ENCODE results near the gene ENAH. TPM values are rescaled to one million over a fixed set of nuclear protein-coding genes. Genes with fewer than 3 reads are reported as not detected.

Gene ENAH
- polyA plus RNA-seq, 3 donors: 13.9 to 36.8 (median 18.8) TPM

DNA sequence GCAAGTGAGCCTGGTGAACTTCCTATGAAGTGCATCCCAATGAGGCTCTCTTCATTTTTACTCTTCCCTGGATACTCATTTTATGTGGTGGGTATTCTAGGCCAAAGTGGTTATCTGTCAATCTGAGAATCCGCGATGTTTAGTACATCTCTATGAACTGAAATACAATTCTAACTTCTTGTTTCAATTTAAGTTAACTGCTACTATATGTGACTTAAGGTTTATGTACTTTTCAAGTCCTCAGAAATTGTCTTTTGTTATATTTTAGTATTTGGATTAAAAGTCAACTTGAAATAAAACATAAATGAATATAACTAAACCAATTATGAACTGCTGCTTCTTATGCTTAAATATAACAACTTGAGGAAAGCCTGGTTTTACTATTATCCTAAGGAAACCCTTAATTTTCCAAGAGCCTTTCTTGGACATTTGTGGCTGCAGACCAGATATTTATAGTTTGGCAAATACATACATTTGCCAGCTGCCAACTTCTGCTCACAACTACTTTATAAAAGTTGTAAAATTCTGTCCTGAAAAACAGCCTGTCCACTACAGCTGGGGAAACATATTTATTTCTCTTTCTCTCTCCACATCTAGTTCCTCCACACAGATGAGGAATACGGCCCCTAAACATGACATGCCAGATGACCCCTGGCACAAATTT, 60.4 kb downstream of the ENAH start:
- H3K27ac ChIP-seq (ENCODE audit: low read depth, low read length): no peak overlapping the region
- WGBS, 3 donors: 72 to 83% (median 82%) methylated on average over 3 of the region's 3 CpGs

DNA sequence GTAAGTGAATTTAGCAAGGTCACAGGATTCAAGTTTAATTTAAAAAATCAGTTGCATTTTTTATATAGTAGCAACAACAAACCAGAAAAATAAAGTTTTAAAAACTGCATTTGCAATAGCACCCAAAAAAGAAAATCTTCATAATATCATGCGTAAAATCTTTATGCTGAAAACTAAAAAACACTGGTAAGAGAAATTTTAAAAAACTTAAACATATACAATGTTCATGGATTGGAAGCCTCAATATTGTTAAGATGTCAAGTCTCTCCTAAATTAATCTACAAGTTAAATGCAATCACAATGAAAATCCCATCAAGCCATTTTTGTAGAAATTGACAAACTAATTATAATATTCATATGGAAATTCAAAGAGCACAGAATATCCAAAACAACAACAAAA, 65.6 kb downstream of the ENAH start:
- no peak overlapping the region for H3K27ac ChIP-seq (ENCODE audit: low read depth, low read length)
- WGBS, 3 donors: 93 to 97% (median 97%) methylated on average over 1 of the region's 1 CpG

DNA sequence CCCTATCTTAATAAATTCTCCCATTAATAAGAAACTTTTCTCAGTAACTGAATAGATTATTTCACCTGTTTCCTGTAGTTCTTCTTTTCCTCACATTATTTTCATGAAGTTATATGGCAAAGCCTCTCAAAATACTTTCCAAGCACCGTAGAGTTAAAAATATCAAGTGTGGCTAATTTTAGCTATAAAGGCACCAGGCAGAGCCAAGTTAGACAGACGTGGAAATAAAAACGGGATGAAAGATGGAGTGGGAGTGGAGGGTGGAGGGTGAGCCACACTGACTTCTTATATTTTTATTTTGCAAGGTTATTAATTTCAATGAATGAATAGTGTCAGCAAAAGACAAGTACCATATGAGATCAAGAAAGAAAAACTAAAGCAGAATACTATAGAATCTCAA, 71.7 kb downstream of the ENAH start:
- 22 to 46% (median 37%) methylated on average over 3 of the region's 3 CpGs for WGBS, 3 donors
- no peak overlapping the region for H3K27ac ChIP-seq (ENCODE audit: low read depth, low read length)

DNA sequence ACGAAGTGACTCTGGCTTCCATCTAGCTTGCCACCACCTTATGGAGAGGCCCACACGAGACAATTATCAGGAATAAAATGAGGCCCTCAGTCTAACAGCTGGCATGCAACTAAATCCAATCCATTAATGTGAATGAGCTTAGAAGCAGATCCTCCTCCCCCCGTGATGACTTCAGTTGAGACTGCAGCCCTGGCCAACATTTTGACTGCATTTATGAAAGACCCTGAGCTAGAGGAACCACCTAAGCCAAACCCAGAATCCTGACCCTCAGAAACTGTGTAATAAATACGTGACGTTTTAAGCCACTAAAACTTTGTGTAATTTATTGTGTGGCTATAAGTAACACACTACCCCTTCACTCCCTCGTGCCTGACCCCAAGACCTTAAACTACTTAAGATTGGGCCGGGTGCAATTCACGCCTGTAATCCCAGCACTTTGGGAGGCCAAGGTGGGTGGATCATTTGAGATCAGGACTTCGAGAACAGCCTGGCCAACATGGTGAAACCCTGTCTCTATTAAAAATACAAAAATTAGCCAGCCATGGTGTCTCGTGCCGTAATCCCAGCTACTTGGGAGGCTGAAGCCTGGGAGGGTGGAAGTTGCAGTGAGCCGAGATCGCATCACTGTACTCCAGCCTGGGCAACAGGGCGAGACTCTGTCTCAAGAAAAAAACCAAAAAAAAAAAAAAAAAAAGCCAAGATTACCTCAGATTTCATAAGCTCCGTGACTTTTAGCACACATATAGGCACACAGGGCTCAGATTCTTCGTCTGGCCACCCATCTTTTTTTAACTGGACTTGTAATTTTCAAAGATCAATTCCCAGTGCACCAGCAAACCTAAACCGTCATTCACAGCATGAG, 72.5 kb downstream of the ENAH start:
- no peak overlapping the region for H3K27ac ChIP-seq (ENCODE audit: low read depth, low read length)
- WGBS, 3 donors: 63 to 79% (median 69%) methylated on average over 17 of the region's 17 CpGs

DNA sequence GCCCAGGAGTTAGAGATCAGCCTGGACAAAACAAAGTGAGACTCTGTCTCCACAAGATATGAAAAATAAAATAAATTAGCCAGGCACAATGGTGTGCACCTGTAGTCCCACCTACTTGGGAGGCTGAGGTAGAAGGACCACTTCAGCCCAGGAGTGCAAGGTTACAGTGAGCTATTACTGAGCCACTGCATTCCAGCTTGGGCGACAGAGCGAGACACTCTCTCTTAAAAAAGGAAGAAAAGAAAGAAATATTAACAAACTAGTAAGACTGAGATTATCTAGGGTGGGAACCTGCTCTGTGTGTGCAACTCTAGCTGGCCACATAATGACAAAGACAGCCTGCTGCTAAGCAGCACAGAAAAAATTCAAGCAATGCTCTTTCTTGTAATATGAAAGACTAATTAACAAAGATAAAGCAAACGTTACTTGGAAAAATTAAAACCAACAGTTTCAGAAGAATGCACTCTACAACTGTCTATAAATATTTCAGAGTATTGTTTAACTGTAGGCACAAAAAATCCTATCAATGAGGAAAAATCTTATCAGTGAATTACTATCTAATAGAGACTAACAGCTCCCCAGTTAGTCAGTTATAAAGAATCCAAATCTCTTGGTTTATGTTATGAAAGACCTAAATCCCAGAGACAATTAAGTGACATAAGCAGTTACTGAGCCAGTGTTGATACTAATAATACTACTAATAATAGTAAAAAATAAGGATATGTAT, 74.5 kb downstream of the ENAH start:
- H3K27ac ChIP-seq (ENCODE audit: low read depth, low read length): no peak overlapping the region
- WGBS, 3 donors: 59 to 83% (median 76%) methylated on average over 3 of the region's 3 CpGs

DNA sequence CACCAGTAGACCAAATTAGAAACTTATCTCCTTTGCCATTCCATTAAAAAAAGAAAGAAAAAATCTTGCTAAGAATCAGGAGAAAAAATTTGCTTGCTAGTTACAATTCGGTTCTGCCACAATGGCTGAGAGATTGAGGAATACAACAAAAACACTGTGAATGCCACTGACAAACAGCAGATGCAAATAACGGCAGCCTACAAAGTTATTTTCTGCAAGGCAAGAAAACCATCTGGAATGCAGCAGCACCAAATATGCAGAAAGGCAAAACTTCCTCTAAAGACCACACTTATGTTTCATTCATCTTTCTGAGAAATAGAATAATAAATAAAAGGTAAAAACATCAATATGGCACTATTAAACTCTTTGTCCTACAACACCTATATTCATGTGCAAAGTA, 75.7 kb downstream of the ENAH start:
- 60 to 84% (median 75%) methylated on average over 2 of the region's 2 CpGs for WGBS, 3 donors
- no peak overlapping the region for H3K27ac ChIP-seq (ENCODE audit: low read depth, low read length)

DNA sequence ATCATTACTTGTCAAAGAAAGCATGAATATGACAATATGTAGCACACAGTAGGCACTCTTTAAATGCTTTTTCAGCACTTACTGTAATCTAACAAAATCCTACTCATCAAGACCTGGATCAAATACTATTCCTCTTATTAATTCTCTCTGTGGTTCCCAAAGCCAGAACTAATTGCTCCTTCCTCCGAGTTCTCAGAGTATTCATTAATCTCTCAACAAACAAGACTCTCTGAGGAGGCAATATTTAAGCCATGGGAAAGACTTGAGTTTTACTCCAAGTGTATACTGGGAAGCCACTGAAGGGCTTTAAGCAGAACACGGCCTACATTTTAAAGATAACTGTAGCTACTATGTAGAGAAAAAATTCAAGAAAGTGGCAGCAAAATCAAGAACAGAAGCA, 79.7 kb downstream of the ENAH start:
- H3K27ac ChIP-seq (ENCODE audit: low read depth, low read length): no peak overlapping the region
- WGBS, 3 donors: 49 to 80% (median 75%) methylated on average over 2 of the region's 2 CpGs

DNA sequence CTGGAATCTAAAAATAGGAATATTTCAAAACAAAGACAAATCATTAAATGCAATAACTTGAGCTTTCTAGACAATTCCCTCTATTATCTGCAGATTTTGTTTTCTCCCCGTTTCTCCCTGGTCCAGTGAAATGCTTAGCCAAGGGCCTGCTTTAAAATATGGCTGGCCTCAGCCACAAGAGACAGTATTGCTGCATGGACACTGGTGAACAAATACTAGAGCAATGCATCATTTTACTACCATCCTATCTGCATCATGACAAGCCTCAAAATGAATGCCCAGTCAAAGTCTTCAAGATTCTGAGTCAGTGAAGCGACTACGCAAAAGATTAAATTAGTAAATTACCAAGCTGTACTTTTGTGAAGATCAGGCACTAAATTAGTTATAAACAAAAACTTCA, 80.5 kb downstream of the ENAH start:
- 77 to 90% (median 82%) methylated on average over 3 of the region's 3 CpGs for WGBS, 3 donors
- H3K27ac ChIP-seq (ENCODE audit: low read depth, low read length): no peak overlapping the region

DNA sequence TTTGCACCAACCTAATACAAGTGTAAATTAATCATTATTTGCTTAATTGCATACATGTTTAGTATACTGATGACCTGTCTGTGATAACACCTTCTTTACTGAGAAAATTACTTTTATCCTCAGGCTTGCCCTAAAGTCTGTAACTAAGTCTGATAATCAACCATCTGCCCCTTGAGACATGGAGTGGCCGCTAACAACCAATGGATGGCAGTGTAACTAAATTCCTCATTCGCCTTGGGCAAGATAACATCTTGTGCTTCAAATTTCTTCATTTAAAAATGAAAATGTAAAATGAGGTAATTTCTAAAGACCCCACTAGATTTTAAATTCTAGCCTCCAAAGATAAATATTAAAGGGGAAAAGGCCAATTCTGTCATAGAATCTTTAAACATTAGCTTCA, 85.1 kb downstream of the ENAH start:
- WGBS, 3 donors: 63 to 82% (median 80%) methylated on average over 2 of the region's 2 CpGs
- no peak overlapping the region for H3K27ac ChIP-seq (ENCODE audit: low read depth, low read length)

DNA sequence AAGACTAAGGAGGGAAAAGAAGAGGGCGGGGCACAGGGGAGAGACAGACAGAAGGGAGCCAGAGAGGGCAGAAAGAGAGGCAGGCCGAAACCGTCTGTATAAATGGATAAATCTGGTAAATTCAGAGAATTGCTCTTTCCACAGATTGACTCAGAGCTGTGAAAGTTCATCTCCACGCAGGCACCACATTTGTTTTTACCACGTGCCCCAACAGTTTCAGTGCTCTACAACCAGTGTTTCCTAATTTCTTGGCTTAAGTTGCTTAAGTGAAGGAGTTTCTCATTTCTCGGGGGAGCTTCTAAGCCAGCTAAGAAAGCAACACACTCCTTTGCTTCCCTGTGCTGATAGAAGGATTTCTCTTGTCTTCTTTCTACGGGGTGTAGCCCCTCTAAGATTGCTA, 87.1 kb downstream of the ENAH start:
- H3K27ac ChIP-seq (ENCODE audit: low read depth, low read length): no peak overlapping the region

DNA sequence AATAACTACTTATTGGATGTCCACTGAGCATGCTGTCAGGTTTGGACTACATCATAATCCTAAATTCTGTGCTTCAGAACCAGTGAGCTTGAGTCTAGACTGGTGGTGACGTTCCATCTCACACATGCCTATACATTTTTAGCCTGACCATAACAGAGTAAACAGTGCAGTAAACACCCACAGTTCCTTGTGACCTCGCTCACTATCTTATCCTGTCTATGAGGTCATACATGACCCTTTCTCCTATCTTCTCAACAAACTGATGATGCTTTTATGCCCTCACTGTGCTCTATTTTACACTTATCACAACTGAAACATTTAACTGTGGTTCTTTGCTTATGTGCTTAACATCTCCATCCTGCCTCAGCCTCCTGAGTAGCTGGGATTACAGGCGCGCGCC, 91.2 kb downstream of the ENAH start:
- WGBS, 3 donors: 94 to 97% (median 96%) methylated on average over 5 of the region's 5 CpGs
- no peak overlapping the region for H3K27ac ChIP-seq (ENCODE audit: low read depth, low read length)

More for the DNA sequence above, 87.1 kb downstream of the ENAH start:
- 45 to 85% (median 48%) methylated on average over 7 of the region's 7 CpGs for WGBS, 3 donors

DNA sequence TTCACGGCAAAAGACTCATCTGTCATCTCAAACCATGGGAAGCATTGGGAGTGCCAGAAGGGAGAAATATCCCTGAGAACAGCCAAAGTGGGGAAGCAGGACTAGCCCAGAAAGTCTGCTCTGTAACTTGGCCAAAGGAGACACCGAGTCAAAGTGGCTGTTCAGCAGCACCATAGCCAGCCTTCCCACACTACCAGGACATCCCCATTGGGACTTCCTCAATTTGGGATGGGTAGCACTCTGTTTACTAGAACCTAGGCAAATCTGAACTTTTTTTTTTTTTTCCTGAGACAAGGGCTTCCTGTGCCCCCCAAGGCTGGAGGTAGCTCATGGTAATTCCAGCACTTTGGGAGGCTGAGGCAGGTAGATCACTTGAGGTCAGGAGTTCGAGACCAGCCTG, 93.0 kb downstream of the ENAH start:
- H3K27ac ChIP-seq (ENCODE audit: low read depth, low read length): no peak overlapping the region
- WGBS, 3 donors: 93 to 98% (median 96%) methylated on average over 3 of the region's 3 CpGs

DNA sequence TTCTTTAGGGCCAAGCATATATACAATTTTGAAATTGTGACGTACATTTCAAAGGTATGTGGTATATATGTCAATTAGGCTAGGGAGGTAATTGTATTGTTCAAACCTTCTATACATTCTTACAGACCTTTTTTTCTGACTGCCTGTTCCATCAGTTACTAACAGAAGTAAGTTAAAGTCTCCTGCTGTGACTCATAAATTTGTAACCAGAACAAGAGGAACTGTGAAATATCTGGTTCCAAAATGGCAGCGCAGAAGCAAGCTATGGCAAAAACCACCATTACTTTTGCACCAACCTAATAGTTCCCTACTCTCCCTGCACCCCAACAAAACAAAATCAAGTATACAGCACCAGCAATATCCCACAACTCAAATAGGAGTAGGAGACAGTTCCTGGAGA, 93.6 kb downstream of the ENAH start:
- 96 to 97% (median 96%) methylated on average over 2 of the region's 2 CpGs for WGBS, 3 donors
- no peak overlapping the region for H3K27ac ChIP-seq (ENCODE audit: low read depth, low read length)

DNA sequence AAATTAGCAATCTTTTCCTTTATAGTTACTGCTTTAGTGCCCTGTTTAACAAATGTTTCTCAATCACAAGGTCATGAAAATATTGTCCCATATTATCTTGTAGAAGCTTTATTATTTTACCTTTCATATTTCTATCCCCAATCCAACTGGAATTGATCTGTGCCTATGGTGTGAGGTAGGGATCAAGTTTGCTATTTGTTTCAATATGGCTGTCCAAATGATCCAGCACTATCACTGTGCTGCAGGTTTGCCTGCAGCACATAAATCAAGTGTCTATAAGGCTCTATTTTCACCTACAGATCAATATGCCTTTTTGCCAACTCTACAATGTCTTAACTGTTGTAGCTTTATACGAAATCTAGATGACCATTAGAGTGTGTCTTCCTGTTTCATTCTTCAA, 96.2 kb downstream of the ENAH start:
- WGBS, 3 donors: 89 to 100% (median 93%) methylated on average over 1 of the region's 1 CpG

DNA sequence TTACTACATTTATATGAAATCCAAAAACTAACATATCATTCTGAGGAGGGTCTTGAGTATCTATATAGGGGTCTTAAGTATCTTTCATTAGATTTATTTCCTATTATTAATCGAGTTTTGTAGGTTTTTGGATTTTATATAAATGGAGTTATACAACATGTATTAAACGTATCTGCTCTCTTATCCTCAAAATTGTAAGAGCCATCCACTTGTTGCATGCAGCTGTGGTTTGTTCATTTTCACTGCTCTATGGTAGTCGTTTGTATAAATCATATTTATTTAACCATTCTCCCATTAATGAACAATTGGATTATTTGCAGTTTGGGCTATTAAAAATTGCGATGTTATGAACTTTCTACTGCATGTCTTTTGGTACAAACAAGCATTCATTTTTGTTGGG, 97.1 kb downstream of the ENAH start:
- no peak overlapping the region for H3K27ac ChIP-seq (ENCODE audit: low read depth, low read length)
- 89 to 92% (median 92%) methylated on average over 4 of the region's 4 CpGs for WGBS, 3 donors

More for the DNA sequence above, 96.2 kb downstream of the ENAH start:
- H3K27ac ChIP-seq (ENCODE audit: low read depth, low read length): no peak overlapping the region

DNA sequence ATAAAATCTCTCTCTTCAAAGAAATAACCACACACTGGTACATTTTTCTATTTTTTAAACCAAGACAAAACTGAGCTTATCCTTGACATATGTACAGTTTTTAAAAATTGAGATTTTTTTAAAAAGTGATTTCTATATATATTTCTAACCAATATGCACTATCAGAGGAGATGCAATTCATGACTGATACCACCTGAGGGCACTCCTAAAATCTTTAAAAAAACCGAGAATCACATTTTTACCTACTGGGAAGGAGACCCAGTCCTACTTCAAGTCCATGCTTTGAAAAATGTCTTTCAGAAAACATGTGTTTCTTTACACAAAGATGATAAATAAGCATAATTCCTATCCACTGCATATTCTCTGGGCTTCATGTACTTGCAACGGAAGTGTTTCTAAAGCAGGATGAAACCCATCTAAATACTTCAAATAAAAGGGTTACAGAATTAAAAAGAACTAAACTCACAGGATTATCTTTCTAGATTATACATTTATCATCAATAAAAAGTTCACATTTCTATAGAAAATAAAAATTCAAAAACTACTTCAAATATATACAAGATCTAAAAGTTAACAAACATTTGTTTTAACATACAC, 98.6 kb downstream of the ENAH start:
- no peak overlapping the region for H3K27ac ChIP-seq (ENCODE audit: low read depth, low read length)
- WGBS, 3 donors: 36 to 42% (median 40%) methylated on average over 2 of the region's 2 CpGs

DNA sequence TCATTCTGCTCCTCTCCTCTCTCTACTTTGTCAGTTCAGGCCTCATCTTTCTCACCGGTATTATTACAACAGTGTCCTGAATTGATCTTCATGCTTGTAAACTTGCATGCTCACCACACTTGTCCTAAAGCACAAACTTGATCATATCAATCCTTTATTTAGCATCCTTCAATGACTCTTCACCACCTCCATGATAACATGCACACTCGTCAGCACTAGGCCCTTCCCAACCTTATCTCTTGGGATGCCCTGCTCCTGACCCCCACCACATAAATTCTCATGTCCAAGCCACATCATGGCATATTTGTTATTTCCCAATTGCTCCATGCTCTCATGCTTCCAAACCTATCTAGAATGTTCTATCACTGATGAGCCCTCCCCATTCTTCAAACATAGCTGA, 103.1 kb downstream of the ENAH start:
- no peak overlapping the region for H3K27ac ChIP-seq (ENCODE audit: low read depth, low read length)
- WGBS, 3 donors: 86 to 95% (median 93%) methylated on average over 2 of the region's 2 CpGs

DNA sequence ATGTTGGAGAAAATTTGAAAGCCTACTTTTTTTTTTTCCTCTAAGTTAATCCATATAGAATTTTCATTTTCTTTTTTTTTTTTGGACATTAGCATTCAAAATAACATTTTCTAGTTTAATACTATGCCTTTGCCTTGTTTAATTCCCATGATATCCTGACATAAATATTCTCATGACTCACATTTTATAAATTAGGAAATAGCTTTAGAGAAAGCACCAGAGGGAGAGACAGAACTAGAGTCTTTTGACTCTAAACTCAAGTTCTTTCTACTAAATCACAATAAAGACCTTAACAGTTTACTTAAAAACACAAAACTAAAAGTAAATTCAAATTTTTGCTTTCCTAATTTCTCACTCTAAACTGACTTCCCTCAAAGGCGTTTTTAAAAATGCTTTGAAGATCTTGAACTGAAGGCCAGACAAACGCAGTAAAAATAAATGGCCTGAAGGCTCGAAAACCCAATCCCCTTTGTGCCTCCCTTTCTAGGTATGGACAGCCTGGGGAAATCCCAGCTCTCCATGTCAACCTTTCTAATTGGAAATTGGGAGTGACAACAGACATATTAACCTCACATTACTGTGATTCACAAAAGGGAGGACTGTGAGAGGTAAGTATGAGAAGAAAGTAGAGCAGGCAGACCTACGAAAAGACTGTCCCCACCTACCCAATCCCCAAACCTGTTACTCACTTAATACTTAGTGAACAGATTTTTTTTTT, 104.6 kb downstream of the ENAH start:
- WGBS, 3 donors: 82 to 88% (median 85%) methylated on average over 4 of the region's 4 CpGs

More for the DNA sequence above, 104.6 kb downstream of the ENAH start:
- no peak overlapping the region for H3K27ac ChIP-seq (ENCODE audit: low read depth, low read length)

Measured in adipose tissue (tissue), 3 donors.